ENCODE measurements around the gene FCGR3A.

Gene FCGR3A

DNA sequence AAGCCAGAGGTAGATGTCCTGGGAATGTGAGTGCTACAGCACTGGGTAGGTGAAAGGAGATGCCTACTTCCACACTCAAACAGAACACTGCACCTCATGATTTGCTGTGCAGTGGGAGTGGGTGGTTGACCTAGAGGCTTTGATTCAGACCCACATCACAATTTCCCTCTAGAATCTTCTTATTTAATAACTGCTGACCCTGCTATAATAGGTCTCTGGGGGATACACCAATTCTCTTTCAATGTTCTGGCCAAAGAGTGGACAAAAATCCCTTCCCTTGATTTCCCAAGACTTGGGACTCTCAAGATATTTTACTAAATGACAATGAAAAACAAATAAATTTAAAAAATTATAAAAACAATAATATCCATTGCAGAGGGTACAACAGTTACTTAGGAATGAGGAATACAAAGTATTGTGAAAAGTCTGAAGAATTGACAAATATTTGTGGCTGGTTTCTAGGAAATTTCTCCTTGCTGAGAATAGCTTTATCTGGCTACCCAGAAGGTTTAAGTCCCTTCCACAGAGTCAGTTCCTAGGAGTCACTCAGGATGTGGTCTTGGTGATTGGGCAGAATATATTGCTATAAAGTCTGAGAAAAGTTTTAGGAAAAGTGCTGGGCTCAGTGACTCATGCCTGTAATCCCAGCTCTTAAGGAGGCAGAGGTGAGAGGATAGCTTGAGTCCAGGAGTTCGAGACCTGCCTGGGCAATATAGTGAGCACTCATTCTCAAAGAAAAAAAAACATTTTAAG lies 46.8 kb downstream of the FCGR3A start:
- no peak overlapping the region for H3K27ac Mint-ChIP-seq
- H3K9me3 Mint-ChIP-seq = no peaks in the 10 kb centered on the region
- ATAC-seq (no peak), DNase-seq (ENCODE audit: low spot score in 2 of 2) (no peak)
- no peak overlapping the region for H3K4me3 Mint-ChIP-seq
- no peaks in the 10 kb centered on the region for H3K36me3 Mint-ChIP-seq
- peaks cover 19% of the 10 kb centered on the region for H3K4me1 Mint-ChIP-seq

DNA sequence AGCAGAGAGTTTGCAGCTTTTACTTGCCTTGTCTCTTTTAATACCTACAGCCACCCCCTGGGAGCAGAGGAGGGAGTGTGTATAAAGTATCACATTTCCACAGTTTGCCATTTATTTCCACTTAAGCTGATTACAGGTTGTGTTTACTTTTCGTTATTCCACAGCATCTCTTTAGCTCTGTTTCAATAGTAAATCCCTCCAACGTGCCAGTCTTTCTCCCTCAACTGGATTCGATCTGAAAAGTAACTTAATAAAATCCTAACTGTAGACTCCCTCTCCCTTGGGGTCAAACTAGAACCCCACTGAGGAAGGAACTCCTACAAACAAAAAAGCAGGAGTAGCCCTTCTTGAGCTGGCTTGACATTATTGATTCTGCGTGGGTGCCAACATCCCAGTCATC lies 47.4 kb downstream of the FCGR3A start:
- no peak for DNase-seq (ENCODE audit: low spot score in 2 of 2)
- H3K27ac Mint-ChIP-seq = no peak overlapping the region

DNA sequence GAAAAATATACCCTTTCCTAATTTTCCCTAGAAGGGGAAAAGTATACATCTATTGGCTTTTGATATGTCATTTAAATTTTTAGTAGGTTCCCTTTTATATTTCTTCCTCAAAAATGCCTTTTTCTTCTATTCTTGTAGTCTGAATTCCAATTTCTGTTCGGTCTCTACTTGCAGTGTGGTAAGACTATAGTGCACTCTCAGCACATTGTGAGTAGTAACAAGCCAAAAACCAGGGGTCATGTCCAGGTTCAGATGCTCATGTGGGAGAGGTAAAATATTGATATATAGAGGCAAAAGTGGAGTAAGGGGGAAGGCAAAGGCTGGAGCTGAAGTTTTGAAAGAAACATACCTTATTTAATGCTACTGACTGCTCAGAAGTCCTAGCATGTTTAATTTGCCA lies 48.4 kb downstream of the FCGR3A start:
- no peaks in the 10 kb centered on the region for H3K9me3 Mint-ChIP-seq
- H3K27ac Mint-ChIP-seq = no peak overlapping the region
- DNase-seq (ENCODE audit: low spot score in 2 of 2) = no peak
- no peak overlapping the region for H3K4me3 Mint-ChIP-seq
- no peaks in the 10 kb centered on the region for H3K36me3 Mint-ChIP-seq
- H3K4me1 Mint-ChIP-seq = peaks cover 11% of the 10 kb centered on the region
- no peak for ATAC-seq

More for the DNA sequence above, 47.4 kb downstream of the FCGR3A start:
- ATAC-seq = no peak
- H3K9me3 Mint-ChIP-seq = no peaks in the 10 kb centered on the region
- no peaks in the 10 kb centered on the region for H3K36me3 Mint-ChIP-seq
- H3K4me3 Mint-ChIP-seq = no peak overlapping the region
- H3K4me1 Mint-ChIP-seq = peaks cover 19% of the 10 kb centered on the region

DNA sequence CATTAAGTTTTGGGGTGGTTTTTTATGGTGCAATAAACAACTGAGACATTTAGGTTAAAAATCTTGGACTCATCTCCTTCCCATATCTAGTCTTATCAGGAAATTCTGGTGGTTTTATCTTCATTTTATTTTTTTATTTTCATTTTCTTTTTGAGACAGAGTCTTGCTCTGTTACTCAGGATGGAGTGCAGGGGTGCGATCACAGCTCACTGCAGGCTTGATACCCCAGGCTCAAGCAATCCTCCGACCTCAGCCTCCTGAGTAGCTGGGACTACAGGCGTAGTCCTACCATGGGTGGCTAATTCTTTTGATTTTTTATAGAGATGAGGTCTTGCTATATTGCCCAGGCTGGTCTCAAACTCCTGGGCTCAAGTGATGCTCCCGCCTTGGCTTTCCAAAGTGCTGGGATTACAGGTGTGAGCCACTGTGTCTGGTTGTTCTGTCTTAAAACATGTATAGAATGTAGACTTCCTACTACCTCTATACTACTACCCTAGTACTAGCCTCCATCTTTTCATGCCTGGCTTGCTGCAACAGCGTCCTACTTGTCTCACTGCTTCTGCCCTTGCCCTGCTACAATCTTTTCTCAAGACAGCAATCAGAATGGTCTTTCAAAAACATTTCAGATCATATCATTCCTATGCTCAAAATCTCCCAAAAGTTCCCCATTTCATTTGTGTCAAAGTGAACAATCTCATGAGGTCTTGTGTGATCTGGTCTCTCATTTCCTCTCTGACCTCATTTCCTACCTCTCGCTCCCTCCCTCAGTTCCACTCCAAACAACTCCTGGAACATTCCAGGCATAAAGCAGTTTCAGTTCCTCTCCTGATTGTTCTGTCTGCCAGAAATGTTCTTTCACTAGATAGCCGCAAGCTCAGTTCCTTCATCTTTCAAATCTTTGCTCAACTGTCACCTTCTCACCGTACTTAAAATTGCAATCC lies 50.2 kb downstream of the FCGR3A start:
- no peak for DNase-seq (ENCODE audit: low spot score in 2 of 2)
- no peaks in the 10 kb centered on the region for H3K36me3 Mint-ChIP-seq
- no peak for ATAC-seq
- H3K4me1 Mint-ChIP-seq = peaks cover 9% of the 10 kb centered on the region
- no peaks in the 10 kb centered on the region for H3K9me3 Mint-ChIP-seq
- no peak overlapping the region for H3K27ac Mint-ChIP-seq
- no peak overlapping the region for H3K4me3 Mint-ChIP-seq

DNA sequence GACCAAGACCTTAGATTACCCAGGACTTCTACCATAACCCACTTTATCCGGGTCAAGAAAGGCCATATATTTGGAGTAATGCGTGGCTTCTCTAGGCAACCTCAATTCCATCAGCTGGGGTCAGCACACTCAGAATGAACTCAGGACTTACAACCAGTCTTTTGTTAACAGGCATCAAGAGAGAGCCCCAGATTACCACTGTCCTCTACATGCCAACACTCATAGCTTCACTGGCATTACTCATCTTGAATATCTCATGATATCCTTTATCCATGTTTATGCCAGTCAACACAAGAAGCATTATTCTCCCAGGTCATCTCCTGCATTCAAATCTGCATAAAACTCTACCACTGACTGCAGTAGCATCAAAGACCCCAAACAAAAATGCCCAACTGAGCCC lies 51.0 kb downstream of the FCGR3A start:
- ATAC-seq (no peak), DNase-seq (ENCODE audit: low spot score in 2 of 2) (no peak)
- no peaks in the 10 kb centered on the region for H3K9me3 Mint-ChIP-seq
- no peak overlapping the region for H3K4me3 Mint-ChIP-seq
- no peaks in the 10 kb centered on the region for H3K36me3 Mint-ChIP-seq
- no peak overlapping the region for H3K27ac Mint-ChIP-seq
- H3K4me1 Mint-ChIP-seq = peaks cover 9% of the 10 kb centered on the region

DNA sequence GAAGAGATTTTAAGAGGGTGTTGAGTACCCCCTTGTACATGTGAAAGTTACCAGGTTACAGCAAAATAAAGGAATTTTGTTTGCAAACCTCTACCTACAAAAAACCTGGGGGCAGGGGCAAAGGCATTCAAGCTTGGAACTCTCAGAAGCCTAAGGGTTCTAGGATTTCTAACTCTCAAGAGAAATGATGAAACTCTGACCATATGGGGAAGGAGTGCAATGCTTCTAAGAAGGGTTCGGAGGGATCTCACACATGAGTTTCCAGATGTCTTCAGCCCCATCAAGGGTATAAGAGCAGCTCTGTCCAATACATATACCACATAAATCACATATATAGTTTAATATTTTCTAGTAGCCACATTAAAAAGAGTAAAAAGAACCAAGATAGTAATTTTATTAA lies 51.7 kb downstream of the FCGR3A start:
- Mint-ChIP-seq H3K27ac (no peak overlapping the region), H3K4me3 (no peak overlapping the region), H3K36me3 (no peaks in the 10 kb centered on the region), H3K9me3 (no peaks in the 10 kb centered on the region), H3K4me1 (peaks cover 9% of the 10 kb centered on the region)
- no peak for ATAC-seq
- DNase-seq (ENCODE audit: low spot score in 2 of 2) = no peak

DNA sequence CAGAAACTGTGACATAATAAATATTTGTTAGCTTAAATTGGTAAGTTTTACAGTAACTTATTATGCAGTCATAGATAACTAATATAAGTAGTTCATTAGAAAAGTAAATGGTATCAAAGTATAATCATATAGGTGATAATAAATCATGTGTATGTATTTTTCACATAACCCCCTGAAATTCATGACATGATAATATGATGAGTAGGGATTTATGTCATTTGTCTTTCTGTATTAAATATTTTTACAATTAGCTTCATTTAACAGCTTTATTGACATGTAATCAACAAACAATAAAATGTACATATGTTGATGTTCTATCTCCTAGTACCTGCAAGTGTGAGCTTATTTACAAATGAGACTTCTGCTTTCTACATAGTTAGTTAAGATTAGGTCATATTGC lies 54.1 kb downstream of the FCGR3A start:
- Mint-ChIP-seq H3K27ac (no peak overlapping the region), H3K4me3 (no peak overlapping the region), H3K4me1 (peaks cover 27% of the 10 kb centered on the region), H3K9me3 (no peaks in the 10 kb centered on the region), H3K36me3 (no peaks in the 10 kb centered on the region)
- DNase-seq (ENCODE audit: low spot score in 2 of 2) (no peak), ATAC-seq (no peak)

DNA sequence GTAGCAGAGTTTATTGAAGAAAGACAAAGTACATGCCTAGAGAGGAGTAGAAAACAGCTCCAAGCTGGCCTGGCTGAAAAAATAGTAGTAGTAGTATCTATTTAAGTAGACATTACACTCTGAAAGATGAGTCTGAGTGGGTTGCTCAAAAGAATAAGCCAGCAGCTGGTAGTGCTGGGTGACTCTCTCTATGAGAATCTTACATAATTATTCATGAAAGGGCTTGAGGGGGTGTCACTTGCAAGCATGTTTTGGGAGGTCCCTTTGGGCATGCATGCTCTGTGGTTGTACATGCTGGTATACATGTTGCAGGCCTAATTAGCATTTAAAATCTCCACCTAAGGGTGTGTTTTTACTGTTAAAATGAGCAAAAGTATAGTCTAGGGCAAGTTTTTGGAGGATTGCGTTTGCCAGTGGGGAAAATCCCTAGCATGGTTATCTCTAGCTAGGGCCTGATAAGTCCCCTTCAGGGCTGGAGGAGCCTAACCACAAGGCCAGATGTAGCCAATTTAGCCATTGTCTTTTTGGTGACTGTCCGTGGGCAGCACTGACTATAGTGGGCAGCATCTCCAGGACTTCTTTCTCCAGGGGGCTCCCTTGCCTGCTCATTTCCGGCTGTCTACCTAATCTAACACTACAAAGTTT lies 55.4 kb downstream of the FCGR3A start:
- H3K9me3 Mint-ChIP-seq = no peaks in the 10 kb centered on the region
- no peaks in the 10 kb centered on the region for H3K36me3 Mint-ChIP-seq
- DNase-seq (ENCODE audit: low spot score in 2 of 2) = peak in 1 of 2 donors; percentile 38
- no peak overlapping the region for H3K27ac Mint-ChIP-seq
- H3K4me3 Mint-ChIP-seq = no peak overlapping the region
- H3K4me1 Mint-ChIP-seq = peaks cover 19% of the 10 kb centered on the region
- no peak for ATAC-seq

DNA sequence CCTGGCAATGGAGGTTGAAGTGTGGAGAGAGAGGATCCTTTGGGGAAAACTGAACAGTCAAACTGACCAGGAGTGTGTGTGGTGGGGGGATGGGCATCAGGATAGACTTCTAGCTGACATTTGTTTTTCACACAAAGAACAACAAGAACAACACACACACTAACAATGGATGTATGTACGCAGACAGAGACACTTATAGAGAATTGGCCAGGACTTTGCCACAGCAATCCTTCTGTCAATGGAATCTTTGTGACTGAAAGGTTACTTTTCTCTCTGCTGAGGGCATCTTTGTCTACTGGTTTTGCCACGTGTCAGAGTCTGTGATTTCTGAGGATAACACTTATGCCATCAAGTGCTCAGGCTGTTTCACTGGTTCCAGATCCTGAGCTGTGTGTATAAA lies 56.8 kb downstream of the FCGR3A start:
- DNase-seq (ENCODE audit: low spot score in 2 of 2) = peak in 1 of 2 donors; percentile 23
- Mint-ChIP-seq H3K9me3 (no peaks in the 10 kb centered on the region), H3K27ac (no peak overlapping the region), H3K4me3 (no peak overlapping the region), H3K4me1 (peaks cover 19% of the 10 kb centered on the region), H3K36me3 (no peaks in the 10 kb centered on the region)
- no peak for ATAC-seq
